GM15510 (cell line): ENCODE data around the gene RCOR1.

ENCODE experiments used
- POLR2A ChIP-seq: IDR thresholded peaks from 3 replicates; pipeline ENCODE4 v1.6.1; 2011; ENCODE audit warnings: borderline replicate concordance; ENCODE audit not compliant: insufficient read length; ENCODE audit errors: extremely low read depth

Gene RCOR1

DNA sequence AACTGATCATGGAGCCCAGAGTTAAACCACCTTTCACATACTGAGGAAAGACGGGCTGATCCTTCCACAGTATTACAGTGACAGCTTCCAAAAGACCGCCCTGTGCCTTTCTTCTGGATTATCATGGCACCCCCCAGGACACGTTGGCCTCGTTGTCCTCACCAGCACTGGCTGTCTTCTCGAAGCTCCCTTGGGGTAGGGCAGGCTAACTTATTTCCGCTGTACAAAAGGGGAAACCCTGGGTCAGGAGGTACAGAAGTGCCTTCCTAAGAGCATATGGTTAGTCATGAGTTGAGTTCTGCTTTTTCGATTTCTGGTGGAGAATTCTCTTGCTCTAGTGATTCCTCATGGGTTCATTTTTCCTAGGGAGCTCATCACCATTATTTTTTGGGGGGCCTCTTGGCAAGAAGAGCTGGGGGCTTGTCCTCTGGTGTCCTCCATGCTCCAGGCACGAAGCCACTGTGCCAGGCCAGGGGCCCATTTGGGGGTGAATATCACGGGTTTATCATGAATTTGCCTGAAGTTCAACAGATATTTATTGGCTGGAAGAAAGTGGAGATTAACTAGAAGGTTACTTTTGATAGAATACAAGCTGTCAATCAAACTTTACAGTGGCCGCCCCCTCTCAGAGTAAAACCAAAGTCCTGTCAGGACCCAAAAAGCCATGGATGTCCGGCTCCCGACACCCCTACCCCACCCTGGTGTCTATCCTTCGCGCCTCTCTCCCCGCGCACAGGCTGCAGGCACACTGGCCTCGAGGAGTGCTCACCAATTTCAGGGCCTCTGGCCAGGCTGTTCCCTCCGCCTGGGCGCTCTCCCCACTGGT, 176.0 kb downstream of the RCOR1 start:
- no peak for TF ChIP-seq POLR2A

DNA sequence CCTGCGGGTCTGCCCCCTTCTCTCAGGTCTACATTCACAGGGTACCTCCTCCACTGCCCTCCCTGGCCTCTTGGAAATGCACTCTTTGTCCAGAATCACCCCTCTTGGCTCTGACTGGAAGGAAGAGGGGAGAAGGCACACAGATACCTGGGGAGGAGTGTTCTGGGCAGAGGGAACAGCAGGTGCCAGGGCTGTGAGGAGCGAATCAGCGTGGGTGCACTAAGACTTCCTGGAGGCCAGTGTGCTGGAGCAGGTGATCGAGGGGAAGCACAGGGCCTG, 176.5 kb downstream of the RCOR1 start:
- TF ChIP-seq POLR2A = no peak

DNA sequence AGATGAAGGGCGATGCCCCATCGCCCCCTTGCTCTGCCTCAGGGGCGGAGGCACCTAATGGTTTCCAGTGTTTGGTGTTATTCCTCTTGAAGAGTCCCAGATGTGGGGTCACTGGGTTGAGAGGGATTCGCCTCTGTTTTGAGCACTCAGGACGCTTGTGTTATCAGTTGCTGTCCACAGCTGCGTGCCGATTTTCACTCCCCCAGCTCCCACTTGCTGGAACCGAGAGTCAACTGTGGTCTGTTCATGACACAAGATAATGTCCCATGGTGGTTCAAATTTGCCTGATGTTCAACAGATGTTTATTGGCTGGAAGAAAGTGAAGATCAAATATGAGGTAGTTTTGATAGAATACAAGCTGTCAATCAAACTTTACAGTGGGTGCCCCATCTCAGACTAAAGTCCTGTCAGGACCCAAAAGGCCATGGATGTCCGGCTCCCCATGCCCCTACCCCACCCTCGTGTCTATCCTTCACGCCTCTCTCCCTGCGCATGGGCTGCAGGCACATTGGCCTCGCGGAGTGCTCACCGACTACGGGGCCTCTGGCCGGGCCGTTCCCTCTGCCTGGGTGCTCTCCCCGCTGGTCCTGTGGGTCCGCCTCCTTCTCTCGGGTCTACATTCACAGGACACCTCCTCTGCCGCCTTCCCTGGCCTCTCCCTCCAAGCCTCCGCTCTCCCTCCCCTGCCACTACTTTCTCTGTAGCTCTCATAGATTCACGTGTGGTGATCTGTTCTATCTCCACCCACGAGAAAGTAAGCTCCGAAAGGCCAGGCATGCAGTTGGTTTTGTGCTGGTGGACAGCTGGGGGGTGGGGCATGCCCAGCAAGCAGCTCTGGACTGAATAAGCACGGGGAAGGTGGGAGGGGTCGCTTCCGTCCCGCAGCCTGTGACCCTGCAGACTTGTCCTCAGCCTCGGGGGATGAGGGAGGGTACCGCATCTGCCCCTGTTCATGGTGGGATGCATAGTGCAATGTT, 178.0 kb downstream of the RCOR1 start:
- no peak for TF ChIP-seq POLR2A

GRCh38 chr14:102771144-102771543, 178.7 kb downstream of the RCOR1 start:
- no peak for TF ChIP-seq POLR2A

GRCh38 chr14:102772781-102773570, 180.5 kb downstream of the RCOR1 start:
- no peak for TF ChIP-seq POLR2A

- TF ChIP-seq POLR2A = no peak
Observed at GRCh38 chr14:102774391-102775153, 182.1 kb downstream of the RCOR1 start.

DNA sequence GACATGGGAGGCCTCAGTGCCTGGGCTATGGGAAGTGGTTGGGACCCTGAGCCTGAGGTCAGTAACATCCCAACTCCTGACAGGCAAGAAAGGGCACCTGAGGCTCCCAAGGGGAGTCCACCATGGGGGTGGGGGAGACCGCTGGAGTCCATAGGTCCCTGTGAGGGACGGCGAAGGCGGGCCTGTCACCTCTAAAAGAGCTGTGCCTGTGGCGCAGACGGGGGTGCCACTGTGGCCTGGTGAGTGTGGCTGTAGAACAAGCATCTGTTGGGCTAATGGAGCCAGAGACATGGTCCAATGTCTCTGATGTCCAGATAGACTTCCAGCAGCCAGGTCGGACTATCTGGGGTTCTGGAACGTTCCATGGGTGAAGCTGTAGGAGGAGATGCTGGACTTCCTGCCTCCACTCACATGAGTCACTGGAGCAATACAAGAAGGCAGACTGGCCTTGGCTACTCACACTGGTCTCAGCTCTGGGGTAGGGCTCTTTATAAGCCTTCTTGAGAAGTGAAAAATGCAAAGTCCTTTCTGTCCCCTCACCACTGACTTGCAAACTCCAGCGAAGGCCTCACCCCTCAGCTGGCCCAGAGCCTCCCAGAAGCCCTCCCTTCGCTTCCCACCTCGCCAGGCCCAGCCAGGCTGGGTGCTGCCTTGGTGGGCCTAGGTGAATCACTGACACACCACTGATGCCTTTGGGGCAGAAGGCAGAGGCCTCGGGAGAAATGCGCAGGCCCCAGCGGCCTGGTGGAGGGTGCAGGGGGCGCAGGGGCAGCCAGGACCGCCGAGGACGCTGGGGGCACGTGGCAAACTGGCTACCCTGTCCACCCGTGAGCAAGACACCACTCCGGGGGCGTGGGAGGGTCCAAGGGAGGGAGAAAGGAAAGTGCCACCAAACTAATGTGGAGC, 183.7 kb downstream of the RCOR1 start:
- peak; percentile 69 for TF ChIP-seq POLR2A

DNA sequence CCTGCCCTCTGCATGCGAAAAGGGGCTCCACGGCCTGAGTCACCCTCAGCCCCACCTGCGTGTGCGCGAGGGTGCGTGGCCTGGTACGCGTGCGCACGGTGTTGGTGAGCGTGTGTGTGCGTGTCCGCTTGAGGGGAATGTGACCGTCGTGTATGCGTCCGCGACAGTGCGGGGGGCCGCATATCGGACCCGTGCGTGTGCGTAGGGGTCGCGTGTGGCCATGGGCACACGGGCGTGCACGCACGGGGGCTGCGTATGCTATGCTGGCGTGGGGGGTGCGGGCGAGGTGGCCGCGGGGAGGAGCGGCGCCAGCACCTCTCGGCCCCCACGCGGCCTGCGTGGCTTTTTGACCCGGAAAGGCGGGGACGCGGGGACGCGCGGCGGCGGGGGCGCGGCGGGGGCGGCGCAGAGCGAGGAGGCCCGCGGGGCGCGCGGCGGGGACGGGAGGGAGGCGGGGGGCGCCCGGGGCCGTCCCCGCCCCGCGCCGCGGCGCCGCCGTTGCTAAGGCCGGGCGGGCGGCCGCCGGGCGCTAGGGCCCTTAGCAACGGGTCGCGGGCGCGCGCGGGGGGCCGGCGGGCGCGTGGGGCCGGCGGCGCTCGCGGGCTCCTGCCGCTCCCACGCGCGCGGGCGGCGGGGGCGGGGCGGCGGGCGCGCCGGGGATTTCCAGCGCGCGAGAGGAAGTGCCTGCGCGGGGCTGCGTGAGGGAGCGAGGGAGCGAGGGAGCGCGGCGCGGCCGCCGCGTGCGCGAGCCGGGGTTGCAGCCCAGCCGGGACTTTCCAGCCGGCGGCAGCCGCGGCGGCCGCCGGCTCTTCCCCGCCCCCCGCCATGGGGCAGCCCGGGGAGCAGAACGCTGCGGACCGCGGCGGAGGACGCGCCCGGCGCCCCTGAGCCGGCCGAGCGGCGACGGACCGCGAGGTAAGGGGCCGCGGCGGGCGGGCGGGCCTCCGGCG, 184.6 kb downstream of the RCOR1 start, which contains the start of gene TRAF3:
TSS of gene TRAF3 (plus strand) at position 689 of the 950 bp plus-strand sequence. CDS start 92,753 bp downstream, outside the sequence.
- TF ChIP-seq POLR2A = peak; percentile 75

DNA sequence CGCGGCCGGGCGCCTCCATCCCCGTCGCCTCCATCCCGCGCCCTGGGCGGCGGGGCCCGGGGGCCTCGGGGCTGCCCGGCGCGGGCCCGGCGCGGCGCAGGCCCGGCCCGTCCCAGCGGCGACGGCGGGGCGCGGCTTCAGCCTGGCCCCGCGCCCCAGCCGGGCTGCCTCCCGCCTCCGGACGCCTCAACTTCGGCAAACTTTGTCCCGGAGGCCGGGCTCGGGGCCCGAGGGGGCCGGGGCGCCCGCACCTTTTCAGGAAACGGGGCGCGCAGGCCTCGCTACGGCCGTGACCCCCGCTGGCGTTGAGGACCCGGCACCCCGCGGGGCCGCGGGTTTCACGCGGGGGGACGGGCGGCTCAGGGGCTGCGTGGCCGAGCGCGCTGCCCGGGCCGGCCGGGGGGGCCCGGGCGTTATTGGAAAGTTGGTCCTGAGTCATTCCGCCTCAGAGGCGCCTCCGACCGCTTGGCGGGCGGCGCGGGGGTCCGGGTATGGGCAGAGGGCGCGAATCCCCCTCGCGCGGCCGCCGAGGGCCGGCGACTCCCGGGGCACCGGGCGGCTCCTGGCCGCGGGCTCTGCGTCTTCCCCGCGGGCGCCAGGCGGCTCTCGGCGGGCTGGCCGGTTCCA, 185.4 kb downstream of the RCOR1 start:
- peak; percentile 10 for TF ChIP-seq POLR2A

GRCh38 chr14:102778338-102779083, 186.1 kb downstream of the RCOR1 start:
- TF ChIP-seq POLR2A = no peak

DNA sequence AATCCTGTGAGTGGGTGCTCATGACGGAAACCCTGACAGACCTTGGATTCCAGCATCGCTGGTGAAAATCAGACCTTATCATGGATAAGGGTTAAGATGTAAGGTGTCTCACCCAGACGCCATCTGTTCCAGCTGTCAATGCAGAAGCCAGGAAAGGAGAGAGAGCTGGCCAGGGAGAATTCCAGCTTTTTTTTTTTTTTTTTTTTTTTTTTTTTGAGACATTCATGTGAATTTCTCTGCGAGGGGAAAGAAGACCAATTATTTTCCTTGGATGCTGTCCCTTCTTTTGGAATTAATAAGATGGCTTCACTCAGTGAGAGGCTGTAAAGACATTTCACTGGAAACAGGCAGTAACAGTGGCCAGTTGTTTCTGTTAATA, 186.6 kb downstream of the RCOR1 start:
- TF ChIP-seq POLR2A = no peak
